Heart left ventricle (tissue), 13 donors: Measurements from ENCODE around the gene PLIN5.

Experiments used
- CTCF ChIP-seq, 12 donors: fragments of 200-600 bp; sonication (generic) in 4 of 12; IDR thresholded peaks; one replicate each; pipeline versions ENCODE4 v1.5.0 to v1.8.0; 2018 to 2022; ENCODE audit warnings: antibody characterized with exemption in 12 of 12, mild to moderate bottlenecking in 5 of 12
- POLR2A ChIP-seq, 2 donors: fragments of 450-650 bp; IDR thresholded peaks; one replicate each; pipeline ENCODE4 v1.6.1; 2017; ENCODE audit warnings: antibody characterized with exemption in 2 of 2, mild to moderate bottlenecking in 2 of 2, moderate library complexity in 2 of 2
- donor health status: ischemic (EF 13 %, LVEDD 7.1; RV severe dilation, severe dysfunction).
- donor health status: DM: no; HTN: yes; CAD: no.
- donor health status: DM: no; HTN: no; CAD: no.
- donor health status: ischemic (EF 25% LVEDD 6.9; RV normal size, moderate dysfunction).
- donor health status: ischemic (EF 25% LVEDD 5.7; RV mildly dilated, moderate dysfunction).
- donor health status: ischemic (EF 35%, LVEDD 5.7; RV mildly dilated, moderate dysfunction).
- donor health status: nonischemic (EF 11% LVEDD 7.7; RV severe dilation, severe dysfunction).
- donor health status: DM: yes; HTN: yes; CAD: no.
- donor health status: PGD.
- donor health status: ischemic (EF 29% LVEDD 5.4; RV normal size, mild dysfunction).
- donor health status: nonischemic (EF 23%, LVEDD 6.1; RV moderate dilation, normal function).

- TF ChIP-seq CTCF (IDR thresholded peaks at IDR 0.05) (peak; percentile 61 to 79 (median 72)), POLR2A (IDR thresholded peaks at IDR 0.05) (no peak)
Observed at GRCh38 chr19:4524808-4525562, 10.0 kb downstream of the PLIN5 start.
